Bronchial smooth muscle cell (primary cell): ENCODE results near the gene EPHA5. TPM values are rescaled to one million over a fixed set of nuclear protein-coding genes. Genes with fewer than 3 reads are reported as not detected.

Experiments
- total RNA-seq: library from RNA; depleted of rRNA; stranded (reverse); fragments of >200 nt; gene quantifications from 2 replicates; pipeline ENCODE4 v1.2.1, GENCODE V29; 2014

EPHA5 gene
- total RNA-seq, result 0.52 and 0.79 TPM in 2 replicates

GRCh38 chr4:65670331-65671031, at the start of gene EPHA5:
Gene EPHA5 (minus strand): TSS chr4:65670489. CDS start chr4:65669742, 747 bp downstream.

